Parathyroid adenoma (tissue), 2 donors: ENCODE data around the gene PRSS50.
"Not testable (repeated sequence)": the region's sequence is repeated elsewhere in the genome, so short reads cannot be mapped to it uniquely, and the experiment has no call there.

Experiments used
- H2AFZ ChIP-seq: fragments of 300-600 bp; sonication (generic); one replicate; pipeline ENCODE4 v1.7.0; 2017; ENCODE audit warnings: antibody characterized with exemption, mild to moderate bottlenecking
- H3K27ac ChIP-seq: fragments of 300-600 bp; sonication (generic); one replicate; pipeline ENCODE4 v1.7.0; 2017
- H3K27me3 ChIP-seq: fragments of 300-600 bp; sonication (generic); one replicate; pipeline ENCODE4 v1.7.0; 2017; ENCODE audit warnings: low read length; ENCODE audit not compliant: control insufficient read depth, insufficient read depth
- H3K36me3 ChIP-seq: fragments of 300-600 bp; sonication (generic); one replicate; pipeline ENCODE4 v1.7.0; 2017; ENCODE audit warnings: low read length; ENCODE audit not compliant: control insufficient read depth, insufficient read depth
- H3K4me1 ChIP-seq: fragments of 300-600 bp; sonication (generic); one replicate; pipeline ENCODE4 v1.7.0; 2017; ENCODE audit warnings: control low read depth
- H3K4me2 ChIP-seq: fragments of 300-600 bp; sonication (generic); one replicate; pipeline ENCODE4 v1.7.0; 2017; ENCODE audit warnings: low read length
- H3K4me3 ChIP-seq: fragments of 300-600 bp; sonication (generic); one replicate; pipeline ENCODE4 v1.7.0; 2017; ENCODE audit warnings: low read depth, low read length
- H3K79me2 ChIP-seq: fragments of 300-600 bp; sonication (generic); one replicate; pipeline ENCODE4 v1.7.0; 2017; ENCODE audit warnings: control low read depth
- H3K9ac ChIP-seq: fragments of 300-600 bp; sonication (generic); one replicate; pipeline ENCODE4 v1.7.0; 2017; ENCODE audit warnings: mild to moderate bottlenecking
- H3K9me3 ChIP-seq: fragments of 300-600 bp; sonication (generic); one replicate; pipeline ENCODE4 v1.7.0; 2017; ENCODE audit warnings: low read length; ENCODE audit not compliant: control insufficient read depth
- TF ChIP-seq, protein P1 (sequence below): fragments of 300-600 bp; sonication (generic); IDR thresholded peaks from one replicate; pipeline ENCODE4 v1.7.0; 2017; ENCODE audit warnings: antibody characterized with exemption, mild to moderate bottlenecking
- donor health status: primary hyperparathyroidism.

Gene PRSS50

GRCh38 chr3:46748170-46748569 is 30.5 kb upstream of the PRSS50 start:
- Histone ChIP-seq H3K79me2 (no peaks in the 10 kb centered on the region), H3K9ac (no peak overlapping the region), H2AFZ (no peak overlapping the region), H3K4me2 (no peak overlapping the region), H3K4me1 (no peaks in the 10 kb centered on the region), H3K27me3 (no peaks in the 10 kb centered on the region), H3K9me3 (no peaks in the 10 kb centered on the region), H3K36me3 (no peaks in the 10 kb centered on the region), H3K4me3 (no peak overlapping the region), H3K27ac (no peak overlapping the region)
- TF ChIP-seq, protein P1, sequence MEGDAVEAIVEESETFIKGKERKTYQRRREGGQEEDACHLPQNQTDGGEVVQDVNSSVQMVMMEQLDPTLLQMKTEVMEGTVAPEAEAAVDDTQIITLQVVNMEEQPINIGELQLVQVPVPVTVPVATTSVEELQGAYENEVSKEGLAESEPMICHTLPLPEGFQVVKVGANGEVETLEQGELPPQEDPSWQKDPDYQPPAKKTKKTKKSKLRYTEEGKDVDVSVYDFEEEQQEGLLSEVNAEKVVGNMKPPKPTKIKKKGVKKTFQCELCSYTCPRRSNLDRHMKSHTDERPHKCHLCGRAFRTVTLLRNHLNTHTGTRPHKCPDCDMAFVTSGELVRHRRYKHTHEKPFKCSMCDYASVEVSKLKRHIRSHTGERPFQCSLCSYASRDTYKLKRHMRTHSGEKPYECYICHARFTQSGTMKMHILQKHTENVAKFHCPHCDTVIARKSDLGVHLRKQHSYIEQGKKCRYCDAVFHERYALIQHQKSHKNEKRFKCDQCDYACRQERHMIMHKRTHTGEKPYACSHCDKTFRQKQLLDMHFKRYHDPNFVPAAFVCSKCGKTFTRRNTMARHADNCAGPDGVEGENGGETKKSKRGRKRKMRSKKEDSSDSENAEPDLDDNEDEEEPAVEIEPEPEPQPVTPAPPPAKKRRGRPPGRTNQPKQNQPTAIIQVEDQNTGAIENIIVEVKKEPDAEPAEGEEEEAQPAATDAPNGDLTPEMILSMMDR, result no peak

- Histone ChIP-seq H3K9ac (no peak overlapping the region), H3K79me2 (no peaks in the 10 kb centered on the region), H3K27ac (no peak overlapping the region), H3K36me3 (no peaks in the 10 kb centered on the region), H3K27me3 (no peaks in the 10 kb centered on the region), H2AFZ (no peak overlapping the region), H3K9me3 (no peaks in the 10 kb centered on the region), H3K4me2 (no peak overlapping the region), H3K4me3 (no peak overlapping the region), H3K4me1 (no peaks in the 10 kb centered on the region)
- TF ChIP-seq, protein P1, result no peak
Observed at GRCh38 chr3:46746711-46747110, 29.0 kb upstream of the PRSS50 start.

GRCh38 chr3:46742992-46743585 is 25.4 kb upstream of the PRSS50 start:
- TF ChIP-seq, protein P1, result no peak
- Histone ChIP-seq H3K27ac (no peak overlapping the region), H2AFZ (no peak overlapping the region), H3K4me3 (no peak overlapping the region), H3K27me3 (no peaks in the 10 kb centered on the region), H3K4me2 (no peak overlapping the region), H3K9ac (no peak overlapping the region), H3K4me1 (no peaks in the 10 kb centered on the region), H3K36me3 (no peaks in the 10 kb centered on the region), H3K9me3 (no peaks in the 10 kb centered on the region), H3K79me2 (no peaks in the 10 kb centered on the region)

- not testable (repeated sequence) for H3K9ac ChIP-seq, H3K79me2 ChIP-seq, H3K4me1 ChIP-seq, H3K4me2 ChIP-seq, H3K4me3 ChIP-seq, H3K27me3 ChIP-seq, H3K27ac ChIP-seq, H2AFZ ChIP-seq, H3K9me3 ChIP-seq, H3K36me3 ChIP-seq
Observed at GRCh38 chr3:46739565-46739964, 21.9 kb upstream of the PRSS50 start.

- no peak overlapping the region for H3K4me2 ChIP-seq
Observed at GRCh38 chr3:46737329-46737731, 19.7 kb upstream of the PRSS50 start.

More at GRCh38 chr3:46737329-46737731, 19.7 kb upstream of the PRSS50 start:
- H3K79me2 ChIP-seq, result no peaks in the 10 kb centered on the region
- H3K9me3 ChIP-seq, result no peaks in the 10 kb centered on the region
- H3K4me3 ChIP-seq, result no peak overlapping the region
- no peak overlapping the region for H3K9ac ChIP-seq
- H3K27ac ChIP-seq, result no peak overlapping the region
- TF ChIP-seq, protein P1, result no peak
- no peaks in the 10 kb centered on the region for H3K27me3 ChIP-seq
- H3K4me1 ChIP-seq, result no peaks in the 10 kb centered on the region
- H2AFZ ChIP-seq, result no peak overlapping the region
- no peaks in the 10 kb centered on the region for H3K36me3 ChIP-seq
